H54 (cell line): ENCODE measurements around the gene ABCD4.

Experiments
- DNase-seq: peaks from one replicate; pipeline ENCODE4 v3.0.0; 2011; ENCODE audit warnings: low spot score, mixed read lengths; ENCODE audit not compliant: insufficient read length
- FAIRE-seq: peaks from 3 replicates; lab custom pipeline; 2011; peaks lifted over from hg19 to GRCh38; lab: Jason Lieb, UNC
- POLR2A ChIP-seq: IDR thresholded peaks from 2 replicates; pipeline ENCODE4 v1.6.1; 2011; ENCODE audit warnings: low read depth, mild to moderate bottlenecking, low read length

The ABCD4 gene

GRCh38 chr14:74241652-74242017, 61.1 kb downstream of the ABCD4 start:
- DNase-seq (no peak), FAIRE-seq (no peak)
- TF ChIP-seq POLR2A = no peak

GRCh38 chr14:74240794-74241651, 61.7 kb downstream of the ABCD4 start:
- FAIRE-seq (no peak), DNase-seq (no peak)
- no peak for TF ChIP-seq POLR2A

GRCh38 chr14:74239848-74240793, 62.6 kb downstream of the ABCD4 start:
- no peak for FAIRE-seq
- no peak for DNase-seq

GRCh38 chr14:74238974-74239847, 63.5 kb downstream of the ABCD4 start, which contains the start of gene VSX2:
TSS of gene VSX2 (plus strand) at chr14:74239449. CDS start at chr14:74239562, 113 bp downstream.
- no peak for DNase-seq
- no peak for TF ChIP-seq POLR2A
- no peak for FAIRE-seq

More at GRCh38 chr14:74239848-74240793, 62.6 kb downstream of the ABCD4 start:
- no peak for TF ChIP-seq POLR2A

GRCh38 chr14:74237441-74237840, 65.3 kb downstream of the ABCD4 start:
- no peak for TF ChIP-seq POLR2A
- FAIRE-seq (no peak), DNase-seq (no peak)
